Type B pancreatic cell (in vitro differentiated cells): ENCODE data around the gene CCDC146. TPM values are rescaled to one million over a fixed set of nuclear protein-coding genes. Genes with fewer than 3 reads are reported as not detected.
"Not testable (repeated sequence)": the region's sequence is repeated elsewhere in the genome, so short reads cannot be mapped to it uniquely, and the experiment has no call there.

Source experiments
- DNase-seq: peaks from one replicate; pipeline ENCODE4 v3.0.0; 2021; ENCODE audit warnings: mixed read lengths; ENCODE audit not compliant: unreplicated experiment; ENCODE audit errors: extremely low spot score
- H3K27ac Mint-ChIP-seq: 2 replicates; pipeline ENCODE4 v1.8.0; 2021; ENCODE audit warnings: mild to moderate bottlenecking, mixed read lengths
- H3K27me3 Mint-ChIP-seq: 2 replicates; pipeline ENCODE4 v1.8.0; 2021; ENCODE audit warnings: mixed read lengths
- H3K36me3 Mint-ChIP-seq: 2 replicates; pipeline ENCODE4 v1.8.0; 2021; ENCODE audit warnings: mixed read lengths
- H3K4me1 Mint-ChIP-seq: one replicate; pipeline ENCODE4 v1.8.0; 2021; ENCODE audit warnings: mixed read lengths; ENCODE audit not compliant: unreplicated experiment
- H3K4me3 Mint-ChIP-seq: 2 replicates; pipeline ENCODE4 v1.8.0; 2021; ENCODE audit warnings: mild to moderate bottlenecking, mixed read lengths
- H3K9me3 Mint-ChIP-seq: 2 replicates; pipeline ENCODE4 v1.8.0; 2021; ENCODE audit warnings: mixed read lengths
- total RNA-seq: library from RNA; stranded (reverse); gene quantifications from 2 replicates; pipeline ENCODE4 v1.2.1, GENCODE V29; 2021; ENCODE audit warnings: low replicate concordance
- TF ChIP-seq, protein P1 (sequence below): fragments of 200-600 bp; sonication (generic); conservative IDR thresholded peaks from 2 replicates; pipeline ENCODE4 v1.5.0; 2021; ENCODE audit warnings: antibody characterized with exemption, mild to moderate bottlenecking

Gene CCDC146
- total RNA-seq, 1 donor from 2014 or later, result 15.3 TPM

DNA sequence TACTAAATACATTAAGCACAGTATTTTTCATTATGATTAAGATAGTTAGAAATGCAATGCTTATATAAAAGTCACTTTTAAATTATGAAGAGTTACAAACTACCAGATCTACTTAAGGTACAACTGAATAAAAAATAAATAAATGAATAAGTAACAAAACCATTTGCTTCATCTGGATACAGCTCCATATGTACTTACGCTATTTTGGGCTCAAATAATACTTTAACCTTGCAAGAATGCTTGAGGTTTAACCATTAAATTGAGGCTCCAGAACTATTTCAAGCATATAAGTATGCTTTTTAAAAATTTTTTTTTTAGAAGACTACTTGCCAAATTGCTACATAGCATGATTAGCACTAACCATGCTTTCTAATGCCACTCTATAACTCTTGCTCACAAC lies 14.1 kb upstream of the CCDC146 start:
- H3K36me3 Mint-ChIP-seq, DNase-seq, H3K9me3 Mint-ChIP-seq, H3K27ac Mint-ChIP-seq, H3K4me1 Mint-ChIP-seq, H3K27me3 Mint-ChIP-seq, H3K4me3 Mint-ChIP-seq: not testable (repeated sequence)

DNA sequence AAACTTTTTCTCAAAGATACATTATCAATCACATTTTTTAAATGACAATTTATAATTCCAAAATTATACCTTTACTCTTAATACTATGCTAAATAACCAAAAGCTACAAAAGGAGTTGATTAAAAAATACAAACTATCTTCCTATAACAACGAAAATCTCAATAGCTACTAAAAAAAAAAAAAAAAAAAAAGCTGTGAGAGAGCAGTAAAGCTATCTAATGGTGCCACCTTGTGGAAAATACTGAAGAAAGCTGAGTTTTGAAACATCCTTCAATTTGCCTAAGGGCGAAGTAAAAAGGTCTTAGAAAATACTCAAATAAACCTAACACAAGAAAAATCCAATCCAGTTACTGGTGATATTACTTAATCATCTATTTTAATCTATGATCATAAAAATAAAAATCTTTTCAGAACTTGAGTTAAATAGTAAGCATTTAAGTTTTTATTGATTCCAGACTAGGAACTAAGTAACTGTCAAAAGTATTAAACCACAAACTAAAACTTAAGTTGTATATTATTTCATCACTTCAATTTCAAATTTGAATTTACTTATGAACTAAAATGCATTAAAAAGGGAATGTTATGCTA lies 9.6 kb upstream of the CCDC146 start:
- H3K27ac Mint-ChIP-seq, H3K36me3 Mint-ChIP-seq, H3K4me1 Mint-ChIP-seq, H3K27me3 Mint-ChIP-seq, H3K4me3 Mint-ChIP-seq, H3K9me3 Mint-ChIP-seq, DNase-seq: not testable (repeated sequence)
- TF ChIP-seq, protein P1, sequence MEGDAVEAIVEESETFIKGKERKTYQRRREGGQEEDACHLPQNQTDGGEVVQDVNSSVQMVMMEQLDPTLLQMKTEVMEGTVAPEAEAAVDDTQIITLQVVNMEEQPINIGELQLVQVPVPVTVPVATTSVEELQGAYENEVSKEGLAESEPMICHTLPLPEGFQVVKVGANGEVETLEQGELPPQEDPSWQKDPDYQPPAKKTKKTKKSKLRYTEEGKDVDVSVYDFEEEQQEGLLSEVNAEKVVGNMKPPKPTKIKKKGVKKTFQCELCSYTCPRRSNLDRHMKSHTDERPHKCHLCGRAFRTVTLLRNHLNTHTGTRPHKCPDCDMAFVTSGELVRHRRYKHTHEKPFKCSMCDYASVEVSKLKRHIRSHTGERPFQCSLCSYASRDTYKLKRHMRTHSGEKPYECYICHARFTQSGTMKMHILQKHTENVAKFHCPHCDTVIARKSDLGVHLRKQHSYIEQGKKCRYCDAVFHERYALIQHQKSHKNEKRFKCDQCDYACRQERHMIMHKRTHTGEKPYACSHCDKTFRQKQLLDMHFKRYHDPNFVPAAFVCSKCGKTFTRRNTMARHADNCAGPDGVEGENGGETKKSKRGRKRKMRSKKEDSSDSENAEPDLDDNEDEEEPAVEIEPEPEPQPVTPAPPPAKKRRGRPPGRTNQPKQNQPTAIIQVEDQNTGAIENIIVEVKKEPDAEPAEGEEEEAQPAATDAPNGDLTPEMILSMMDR, result peak; percentile 70

DNA sequence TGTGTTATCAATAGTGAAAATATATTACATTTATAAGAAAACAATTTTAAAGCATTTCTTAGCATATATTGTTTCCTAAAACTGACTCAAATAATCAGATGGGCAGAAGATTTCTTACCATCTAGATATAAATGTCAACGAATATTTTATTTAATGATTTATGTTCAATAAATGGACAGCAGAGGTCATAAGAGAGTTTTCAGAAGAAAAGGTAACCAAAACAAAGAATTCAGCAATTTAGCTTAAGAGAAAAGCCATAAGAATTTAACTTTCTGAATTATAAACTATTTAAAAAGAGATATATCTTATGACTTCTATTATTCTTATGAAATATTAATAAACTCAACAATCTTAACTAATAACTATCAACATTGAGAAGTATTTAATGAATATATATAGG lies 3.1 kb downstream of the CCDC146 start:
- H3K27me3 Mint-ChIP-seq, H3K4me3 Mint-ChIP-seq, H3K4me1 Mint-ChIP-seq, H3K9me3 Mint-ChIP-seq, DNase-seq, H3K36me3 Mint-ChIP-seq, H3K27ac Mint-ChIP-seq: not testable (repeated sequence)
- TF ChIP-seq, protein P1, result peak; percentile 50

DNA sequence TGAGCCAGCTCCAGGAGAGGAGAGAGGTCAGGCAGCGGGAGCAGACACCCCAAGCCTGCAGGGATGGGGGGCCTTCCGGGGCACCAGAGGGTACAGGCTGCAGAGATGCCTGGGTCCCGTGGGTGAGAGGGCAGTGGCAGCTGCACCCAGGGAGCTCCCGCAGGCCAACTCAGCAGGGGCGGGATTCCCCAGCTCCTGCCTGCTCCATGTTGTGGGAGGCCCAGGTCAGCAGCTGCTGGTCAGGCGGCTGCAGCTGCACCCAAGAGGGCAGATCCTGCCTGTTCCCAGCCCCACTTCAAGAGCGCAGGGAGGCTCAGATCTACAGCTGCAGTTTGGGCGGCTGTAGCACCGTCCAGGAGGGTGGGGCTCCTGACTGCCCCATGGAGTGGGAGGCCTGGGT lies 4.6 kb downstream of the CCDC146 start:
- H3K4me3 Mint-ChIP-seq, H3K27me3 Mint-ChIP-seq, H3K27ac Mint-ChIP-seq, DNase-seq, H3K9me3 Mint-ChIP-seq, H3K36me3 Mint-ChIP-seq, H3K4me1 Mint-ChIP-seq: not testable (repeated sequence)

DNA sequence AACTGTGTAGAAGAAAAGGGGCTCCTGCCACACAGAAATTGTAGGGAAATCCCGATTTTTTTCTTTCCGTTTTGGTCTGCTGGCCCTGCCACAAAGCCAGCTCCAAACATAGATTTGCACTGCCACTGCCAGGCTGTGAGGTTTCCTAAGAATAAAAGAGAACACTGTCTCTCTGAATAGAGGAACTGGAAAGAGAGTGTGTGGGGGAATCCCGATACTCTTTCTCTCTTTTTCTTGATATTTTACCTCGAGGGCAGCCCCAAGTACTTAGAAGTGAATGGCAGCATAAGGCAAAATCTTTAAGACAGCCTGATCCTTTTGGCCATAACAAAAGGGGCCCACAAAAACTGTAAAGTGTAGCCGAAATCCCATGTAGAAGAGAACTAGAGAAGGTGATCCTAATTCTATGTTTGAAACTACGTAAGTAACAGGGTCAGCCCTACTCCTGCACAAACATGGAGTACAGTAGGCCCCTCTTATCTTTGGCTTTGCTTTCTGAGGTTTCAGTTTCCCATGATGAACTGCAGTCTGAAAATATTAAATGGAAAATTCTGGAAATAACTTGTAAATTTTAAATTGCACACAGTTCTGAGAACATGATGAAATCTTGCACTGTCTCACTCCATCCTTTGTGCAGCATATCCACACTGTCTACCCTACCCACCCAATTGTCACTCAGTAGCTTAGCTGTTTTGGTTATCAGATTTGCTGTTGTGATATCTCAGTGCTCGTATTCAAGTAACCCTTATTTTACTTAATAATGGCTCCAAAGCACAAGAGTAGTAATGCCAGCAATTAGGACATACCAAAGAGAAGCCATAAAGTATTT lies 6.4 kb downstream of the CCDC146 start:
- H3K4me1 Mint-ChIP-seq, H3K9me3 Mint-ChIP-seq, H3K27ac Mint-ChIP-seq, H3K36me3 Mint-ChIP-seq, H3K4me3 Mint-ChIP-seq, H3K27me3 Mint-ChIP-seq, DNase-seq: not testable (repeated sequence)

DNA sequence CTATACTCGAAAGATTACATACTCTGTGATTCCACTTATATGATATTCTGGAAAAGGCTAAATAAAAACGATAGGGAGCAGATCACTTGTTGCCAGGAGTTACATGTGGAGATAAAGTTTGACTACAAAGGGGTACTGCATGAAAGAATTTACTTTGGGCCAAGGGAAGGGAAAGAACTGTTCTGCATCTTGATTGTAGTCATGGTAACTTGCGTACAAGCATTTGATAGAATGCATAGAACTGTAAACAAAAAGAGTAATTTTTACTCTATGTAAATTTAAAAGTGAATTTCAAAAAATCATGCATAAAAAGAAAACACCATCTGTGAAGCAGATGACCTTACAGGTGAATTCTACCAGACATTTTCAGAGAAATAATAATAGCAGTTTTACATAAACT lies 9.4 kb downstream of the CCDC146 start:
- H3K27ac Mint-ChIP-seq, H3K4me1 Mint-ChIP-seq, H3K27me3 Mint-ChIP-seq, H3K9me3 Mint-ChIP-seq, DNase-seq, H3K36me3 Mint-ChIP-seq, H3K4me3 Mint-ChIP-seq: not testable (repeated sequence)

DNA sequence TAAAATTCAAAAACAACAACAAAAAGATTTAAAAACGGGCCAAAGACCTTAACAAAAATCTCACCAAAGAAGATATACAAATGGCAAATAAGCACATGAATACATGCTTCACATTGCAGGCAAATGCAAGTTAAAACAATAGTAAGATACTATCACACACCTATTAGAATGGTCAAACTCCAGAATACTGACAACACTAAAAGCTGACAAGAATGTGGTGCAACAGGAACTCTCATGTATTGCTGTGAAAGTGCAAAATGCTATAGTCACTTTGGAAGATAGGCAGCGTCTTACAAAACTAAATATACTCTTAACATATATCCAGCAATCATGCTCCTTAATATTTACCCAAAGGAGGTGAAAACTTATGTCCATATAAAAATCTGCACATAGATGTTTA lies 16.3 kb downstream of the CCDC146 start:
- not testable (repeated sequence) for H3K9me3 Mint-ChIP-seq, H3K27me3 Mint-ChIP-seq, H3K36me3 Mint-ChIP-seq, DNase-seq, H3K4me3 Mint-ChIP-seq, H3K4me1 Mint-ChIP-seq, H3K27ac Mint-ChIP-seq

DNA sequence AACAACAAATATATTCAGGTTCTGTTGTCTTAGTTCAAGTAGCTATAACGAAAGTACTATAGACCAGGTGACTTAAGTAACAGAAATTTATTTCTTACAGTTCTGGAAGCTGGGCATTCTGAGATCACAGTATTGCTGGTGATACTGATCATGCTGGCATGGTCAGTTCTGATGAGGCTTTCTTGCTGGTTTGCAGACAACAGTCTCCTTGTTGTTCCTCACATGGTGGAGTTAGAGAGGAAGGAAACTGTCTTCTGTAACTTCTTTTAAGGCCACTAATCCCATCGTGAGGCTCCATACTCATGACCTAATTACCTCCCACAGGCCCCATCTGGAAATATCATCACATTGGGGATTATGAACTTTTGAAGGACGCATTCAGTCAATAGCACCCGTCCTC lies 17.9 kb downstream of the CCDC146 start:
- H3K9me3 Mint-ChIP-seq, H3K27ac Mint-ChIP-seq, H3K4me3 Mint-ChIP-seq, DNase-seq, H3K36me3 Mint-ChIP-seq, H3K27me3 Mint-ChIP-seq, H3K4me1 Mint-ChIP-seq: not testable (repeated sequence)

DNA sequence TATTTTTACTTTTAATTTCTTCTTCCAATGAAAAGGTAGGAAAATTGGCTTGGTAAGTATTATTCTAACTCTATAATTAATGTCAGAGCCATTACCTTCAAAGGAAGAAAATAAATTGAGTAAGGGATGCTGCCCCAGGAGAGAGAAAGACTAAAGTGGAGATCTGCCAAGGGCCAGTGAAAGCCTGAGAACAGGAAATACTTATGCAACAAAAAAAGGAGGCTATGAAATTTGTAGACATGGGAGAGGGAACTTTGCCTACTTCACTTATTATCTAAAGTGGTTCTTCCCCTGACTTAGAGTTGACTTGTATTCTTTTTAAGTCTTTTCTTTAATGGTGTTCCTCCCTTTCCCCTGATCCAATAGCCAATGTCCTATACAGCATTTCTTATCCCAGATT lies 29.8 kb downstream of the CCDC146 start:
- not testable (repeated sequence) for H3K27me3 Mint-ChIP-seq, H3K36me3 Mint-ChIP-seq, H3K27ac Mint-ChIP-seq, H3K4me3 Mint-ChIP-seq, H3K9me3 Mint-ChIP-seq, DNase-seq, H3K4me1 Mint-ChIP-seq

DNA sequence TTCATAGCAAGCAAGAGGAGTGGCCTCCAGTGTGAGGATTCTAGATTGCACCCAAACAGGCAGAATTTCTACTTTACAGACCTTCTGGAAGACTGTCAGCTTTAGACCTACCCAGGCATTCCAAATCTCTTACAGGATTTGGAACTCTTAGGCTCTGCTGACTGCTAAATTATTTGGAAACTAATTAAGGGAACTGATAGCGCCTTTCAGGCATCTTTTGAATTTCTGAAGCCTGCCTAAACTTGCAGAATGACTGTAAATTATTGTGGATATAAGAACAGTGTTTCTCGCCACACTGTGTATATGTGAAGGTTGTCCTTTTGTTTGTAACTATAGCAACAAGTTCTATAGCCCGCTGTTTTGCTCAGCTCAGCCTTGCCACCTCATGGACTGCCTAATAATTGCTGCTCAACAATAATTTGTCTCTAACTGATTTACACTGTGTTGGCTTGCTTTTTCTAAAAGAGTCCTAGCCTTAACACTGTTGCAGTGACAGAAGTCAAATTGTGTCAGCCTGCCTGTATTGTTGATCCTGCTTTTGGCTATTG lies 32.6 kb downstream of the CCDC146 start:
- DNase-seq, H3K36me3 Mint-ChIP-seq, H3K27ac Mint-ChIP-seq, H3K27me3 Mint-ChIP-seq, H3K9me3 Mint-ChIP-seq, H3K4me1 Mint-ChIP-seq, H3K4me3 Mint-ChIP-seq: not testable (repeated sequence)

DNA sequence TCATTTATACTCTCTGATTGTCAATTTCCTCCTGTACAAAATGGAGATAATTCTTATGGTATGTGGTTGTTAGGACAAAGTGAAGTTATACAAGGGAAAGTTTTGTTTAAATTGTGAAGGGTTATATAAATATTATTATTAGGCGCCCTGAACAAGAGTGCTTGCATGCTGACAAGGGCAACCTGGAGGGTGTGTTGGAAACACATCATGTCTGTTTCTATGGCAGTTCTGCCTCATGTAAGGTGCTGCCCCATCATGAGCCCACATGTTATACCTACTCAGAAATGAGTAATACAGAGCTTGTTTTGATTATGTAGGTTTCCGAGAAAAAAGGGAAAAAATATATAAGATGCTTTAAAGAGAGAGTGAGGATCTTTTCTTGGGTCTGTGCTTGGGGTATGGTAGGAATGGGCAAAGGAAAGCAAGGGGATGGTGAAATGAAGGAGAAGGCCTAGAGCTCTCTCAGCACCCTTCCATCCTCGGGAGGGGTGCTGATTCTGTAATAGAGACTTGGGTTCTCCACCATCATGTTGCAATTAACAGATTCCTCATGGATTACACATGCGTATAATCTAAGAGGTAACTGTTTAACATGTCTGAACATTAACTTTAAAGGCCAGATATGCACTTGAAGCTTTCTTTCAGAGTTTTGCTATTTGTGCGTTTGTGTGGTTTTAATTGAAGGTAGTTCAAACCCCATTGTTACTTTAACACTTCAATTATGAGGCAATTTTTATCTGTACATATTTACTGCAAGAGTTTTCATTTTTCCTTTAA lies 33.4 kb downstream of the CCDC146 start:
- not testable (repeated sequence) for H3K27ac Mint-ChIP-seq, H3K4me1 Mint-ChIP-seq, H3K4me3 Mint-ChIP-seq, DNase-seq, H3K27me3 Mint-ChIP-seq, H3K36me3 Mint-ChIP-seq, H3K9me3 Mint-ChIP-seq

DNA sequence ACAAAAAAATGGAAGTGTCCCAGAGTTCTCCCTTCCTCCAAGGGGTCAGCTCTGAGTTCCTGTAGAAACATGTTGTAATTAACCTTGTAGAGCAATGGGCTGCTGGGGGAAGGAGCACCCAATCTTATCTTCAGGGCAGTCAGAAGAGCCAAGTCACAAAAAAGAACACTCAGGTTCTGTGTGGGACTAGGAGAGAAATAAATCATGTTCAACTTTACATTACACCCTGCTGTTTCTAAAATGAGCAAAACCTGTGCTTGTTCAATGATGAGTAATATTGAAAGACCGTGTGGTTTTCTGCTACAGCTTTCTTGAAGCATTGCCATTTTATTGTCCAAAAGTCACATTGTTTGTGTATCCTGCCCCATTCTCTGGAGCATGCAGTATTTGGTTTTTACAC lies 34.6 kb downstream of the CCDC146 start:
- not testable (repeated sequence) for DNase-seq, H3K4me3 Mint-ChIP-seq, H3K36me3 Mint-ChIP-seq, H3K4me1 Mint-ChIP-seq, H3K27me3 Mint-ChIP-seq, H3K9me3 Mint-ChIP-seq, H3K27ac Mint-ChIP-seq
